ENCODE measurements around the gene MAK. TPM values are rescaled to one million over a fixed set of nuclear protein-coding genes. Genes with fewer than 3 reads are reported as not detected.

MAK gene
- polyA plus RNA-seq, 1 donor (not counting 4 experiments of a cell fraction or from before 2014, with no cell fraction given), result not detected

- H2AFZ ChIP-seq (ENCODE audit: control insufficient read depth, low read length), result no peak overlapping the region
- no peaks in the 10 kb centered on the region for H3K9me1 ChIP-seq (ENCODE audit: control insufficient read depth, extremely low read depth, insufficient read depth, low read length)
- dilution Hi-C loops (cut with MboI; ENCODE audit: extremely low pct_ligation_motif_present, low sequenced_read_pairs), result no loop called here
- H4K20me1 ChIP-seq (ENCODE audit: control insufficient read depth, extremely low read depth, insufficient read depth, low read length), result no peaks in the 10 kb centered on the region
- H3K4me3 ChIP-seq (ENCODE audit: control insufficient read depth in 2 of 3, extremely low read depth in 1 of 3, insufficient read depth in 2 of 3, low read depth in 1 of 3, low read length in 3 of 3), result no peak overlapping the region
- TF ChIP-seq EZH2 (IDR thresholded peaks at IDR 0.05; ENCODE audit: low read length), result no peak
- no peak for TF ChIP-seq CTCF (optimal IDR thresholded peaks at IDR 0.05 in 1 of 3, IDR thresholded peaks at IDR 0.05 in 1 of 3, conservative IDR thresholded peaks at IDR 0.05 in 1 of 3; ENCODE audit: extremely low read depth in 1 of 3, insufficient read depth in 2 of 3, low read length in 3 of 3)
- H3K27me3 ChIP-seq (ENCODE audit: control insufficient read depth, extremely low read depth, insufficient read depth, low read length), result no peaks in the 10 kb centered on the region
- H3K9ac ChIP-seq (ENCODE audit: control insufficient read depth, extremely low read depth, insufficient read depth, low read length), result no peak overlapping the region
- H3K9me3 ChIP-seq (ENCODE audit: control insufficient read depth, low read depth, low read length), result no peaks in the 10 kb centered on the region
- no peaks in the 10 kb centered on the region for H3K4me1 ChIP-seq (ENCODE audit: control insufficient read depth, extremely low read depth, insufficient read depth, low read length)
- H3K27ac ChIP-seq (ENCODE audit: control insufficient read depth, insufficient read depth, low read length), result no peak overlapping the region
- H3K4me2 ChIP-seq (ENCODE audit: control insufficient read depth, extremely low read depth, insufficient read depth, low read depth, low read length), result no peak overlapping the region
- DNase-seq (ENCODE audit: low read depth, low spot score), result no peak
- H3K79me2 ChIP-seq (ENCODE audit: control insufficient read depth, insufficient read depth, low read length), result no peaks in the 10 kb centered on the region
- H3K36me3 ChIP-seq (ENCODE audit: control insufficient read depth in 2 of 2, extremely low read depth in 1 of 2, insufficient read depth in 2 of 2, low read length in 2 of 2), result no peaks in the 10 kb centered on the region
- no peak for FAIRE-seq
These were observed 46.7 kb downstream of the MAK start for GRCh38 chr6:10791673-10792072.

- dilution Hi-C loops (cut with MboI; ENCODE audit: extremely low pct_ligation_motif_present, low sequenced_read_pairs), result no loop called here
- H3K9me3 ChIP-seq (ENCODE audit: control insufficient read depth, low read depth, low read length), result no peaks in the 10 kb centered on the region
- DNase-seq (ENCODE audit: low read depth, low spot score) (no peak), FAIRE-seq (no peak)
- H2AFZ ChIP-seq (ENCODE audit: control insufficient read depth, low read length), result no peak overlapping the region
- no peak overlapping the region for H3K4me3 ChIP-seq (ENCODE audit: control insufficient read depth in 2 of 3, extremely low read depth in 1 of 3, insufficient read depth in 2 of 3, low read depth in 1 of 3, low read length in 3 of 3)
- no peaks in the 10 kb centered on the region for H4K20me1 ChIP-seq (ENCODE audit: control insufficient read depth, extremely low read depth, insufficient read depth, low read length)
- H3K9me1 ChIP-seq (ENCODE audit: control insufficient read depth, extremely low read depth, insufficient read depth, low read length), result no peaks in the 10 kb centered on the region
- no peak overlapping the region for H3K4me2 ChIP-seq (ENCODE audit: control insufficient read depth, extremely low read depth, insufficient read depth, low read depth, low read length)
- no peak overlapping the region for H3K9ac ChIP-seq (ENCODE audit: control insufficient read depth, extremely low read depth, insufficient read depth, low read length)
- no peak overlapping the region for H3K27ac ChIP-seq (ENCODE audit: control insufficient read depth, insufficient read depth, low read length)
- H3K4me1 ChIP-seq (ENCODE audit: control insufficient read depth, extremely low read depth, insufficient read depth, low read length), result no peaks in the 10 kb centered on the region
- TF ChIP-seq EZH2 (IDR thresholded peaks at IDR 0.05; ENCODE audit: low read length) (no peak), CTCF (optimal IDR thresholded peaks at IDR 0.05 in 1 of 3, IDR thresholded peaks at IDR 0.05 in 1 of 3, conservative IDR thresholded peaks at IDR 0.05 in 1 of 3; ENCODE audit: extremely low read depth in 1 of 3, insufficient read depth in 2 of 3, low read length in 3 of 3) (no peak)
- H3K79me2 ChIP-seq (ENCODE audit: control insufficient read depth, insufficient read depth, low read length), result no peaks in the 10 kb centered on the region
- no peaks in the 10 kb centered on the region for H3K27me3 ChIP-seq (ENCODE audit: control insufficient read depth, extremely low read depth, insufficient read depth, low read length)
- no peaks in the 10 kb centered on the region for H3K36me3 ChIP-seq (ENCODE audit: control insufficient read depth in 2 of 2, extremely low read depth in 1 of 2, insufficient read depth in 2 of 2, low read length in 2 of 2)
These were observed 59.3 kb downstream of the MAK start for GRCh38 chr6:10779076-10779475.
